Measurements from ENCODE around the gene SORT1. TPM values are rescaled to one million over a fixed set of nuclear protein-coding genes. Genes with fewer than 3 reads are reported as not detected.
A peak's percentile ranks its signal among the peaks of the same experiment; 100 is the strongest.

SORT1 gene
- total and polyA plus RNA-seq, 4 donors: 1.0 to 10.6 (median 3.4) TPM

DNA sequence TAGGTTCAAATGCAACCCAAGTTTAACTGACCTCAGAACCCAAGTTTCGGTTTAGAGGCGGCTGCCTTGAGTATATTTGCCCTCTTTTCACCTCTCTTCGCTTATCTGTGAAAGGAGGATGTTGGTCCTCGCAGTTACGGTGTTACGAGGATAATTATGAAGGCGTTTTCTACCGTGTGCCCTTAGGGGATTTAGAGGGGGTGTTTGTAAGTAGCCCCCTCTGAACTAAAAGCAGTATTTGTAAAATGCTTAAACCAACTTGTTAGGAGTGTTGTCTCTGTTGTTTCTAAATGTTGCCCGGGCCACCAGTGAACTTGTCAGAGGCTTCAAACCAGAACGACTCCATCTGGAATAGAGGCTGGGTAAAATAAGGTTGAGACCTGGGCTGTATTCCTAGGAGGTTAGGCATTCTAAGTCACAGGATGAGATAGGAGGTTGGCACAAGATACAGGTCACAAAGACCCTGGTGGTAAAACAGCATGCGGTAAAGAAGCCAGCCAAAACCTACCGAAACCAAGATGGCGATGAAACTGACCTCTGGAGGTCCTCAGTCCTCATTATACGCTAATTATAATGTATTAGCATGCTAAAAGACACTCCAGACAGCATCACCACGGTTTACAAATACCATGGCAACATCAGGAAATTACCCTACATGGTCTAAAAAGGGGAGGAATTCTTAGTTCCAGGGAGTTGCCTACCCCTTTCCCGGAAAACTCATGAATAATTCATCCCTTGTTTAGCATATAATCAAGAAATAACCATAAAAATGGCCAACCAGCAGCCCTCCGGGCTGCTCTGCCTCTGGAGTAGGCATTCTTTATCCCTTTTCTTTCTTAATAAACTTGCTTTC, 113.7 kb downstream of the SORT1 start:
- Histone ChIP-seq H3K9me3 (ENCODE audit: control insufficient read depth in 4 of 4, low read length in 3 of 4) (no peaks in the 10 kb centered on the region), H3K4me1 (ENCODE audit: control insufficient read depth in 4 of 4, insufficient read depth in 4 of 4, low read length in 3 of 4) (peaks cover 0 to 18% (median 10%) of the 10 kb centered on the region in 4 donors), H3K9ac (ENCODE audit: low read depth in 1 of 2, low read length in 2 of 2) (peak overlapping the region; percentile 3 to 83), H3K27me3 (ENCODE audit: control insufficient read depth in 4 of 4, insufficient read depth in 4 of 4, low read length in 3 of 4) (no peaks in the 10 kb centered on the region), H3K27ac (ENCODE audit: low read depth in 1 of 2, low read length in 2 of 2) (peak overlapping the region; percentile 67 to 88), H3K36me3 (ENCODE audit: control insufficient read depth in 4 of 4, insufficient read depth in 3 of 4, low read depth in 1 of 4, low read length in 3 of 4) (no peaks in the 10 kb centered on the region), H3K4me3 (ENCODE audit: low read depth in 1 of 3, low read length in 3 of 3) (peak overlapping the region; percentile 65 to 82 (median 65))
- DNase-seq (ENCODE audit: low spot score): no peak
- TF ChIP-seq FOXA1 (IDR thresholded peaks at IDR 0.05): no peak
- no peak for TF ChIP-seq NR2F2 (IDR thresholded peaks at IDR 0.05)
- TF ChIP-seq GABPA (IDR thresholded peaks at IDR 0.05 in 1 of 2, conservative IDR thresholded peaks at IDR 0.05 in 1 of 2): no peak
- no peak for TF ChIP-seq CTCF (IDR thresholded peaks at IDR 0.05; ENCODE audit: low read depth, low read length, missing input control)
- no peak for TF ChIP-seq HNF4A (conservative IDR thresholded peaks at IDR 0.05)
- TF ChIP-seq RXRA (IDR thresholded peaks at IDR 0.05): no peak
- TF ChIP-seq TAF1 (conservative IDR thresholded peaks at IDR 0.05): no peak
- TF ChIP-seq RAD21 (IDR thresholded peaks at IDR 0.05): no peak
- WGBS: 46% methylated on average over 17 of the region's 17 CpGs

DNA sequence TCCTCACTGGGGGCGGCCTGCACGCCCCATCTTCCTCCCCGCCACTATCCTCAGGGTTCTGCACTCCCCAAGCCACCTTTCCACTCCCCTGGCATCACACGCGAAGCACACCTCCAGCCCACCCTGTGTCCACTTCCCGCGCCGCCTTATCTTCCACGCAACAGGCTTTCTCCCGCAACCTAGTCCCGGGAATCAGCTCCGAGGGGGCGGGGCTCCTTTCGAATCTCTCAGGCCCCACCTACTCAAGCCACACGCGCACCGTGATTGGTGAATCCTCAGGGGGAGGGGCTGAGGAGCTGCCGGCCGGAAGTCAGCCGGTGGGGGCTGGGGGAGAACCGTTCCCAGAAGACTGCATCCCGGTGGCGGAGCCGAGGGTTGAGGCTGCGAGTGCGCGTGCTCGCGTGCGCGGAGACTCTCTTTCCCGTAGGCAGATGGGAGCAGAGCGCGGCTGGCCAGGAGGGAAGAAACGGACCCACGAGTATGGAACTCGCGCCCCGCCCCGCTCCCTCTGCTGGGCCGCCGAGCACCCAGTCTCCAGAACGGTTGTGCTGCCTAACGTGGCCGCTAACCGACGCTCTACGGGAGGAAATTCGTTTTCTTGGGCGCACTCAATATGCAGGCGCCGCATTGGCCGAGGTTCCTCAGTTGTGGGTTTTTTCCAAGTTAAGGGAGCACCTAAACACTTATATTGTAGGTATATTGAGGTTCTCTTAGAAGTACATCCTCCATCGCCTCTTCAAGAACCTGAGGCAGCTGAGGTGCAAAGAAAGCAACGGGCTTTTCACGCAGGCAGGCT, 114.6 kb downstream of the SORT1 start, which contains the start of gene PSRC1:
PSRC1 (minus strand) TSS at position 194 of the 796 bp plus-strand sequence.
- Histone ChIP-seq H3K27me3 (ENCODE audit: control insufficient read depth in 4 of 4, insufficient read depth in 4 of 4, low read length in 3 of 4) (no peaks in the 10 kb centered on the region), H3K27ac (ENCODE audit: low read depth in 1 of 2, low read length in 2 of 2) (peak within 1 kb of the TSS; percentile 67 to 88), H3K36me3 (ENCODE audit: control insufficient read depth in 4 of 4, insufficient read depth in 3 of 4, low read depth in 1 of 4, low read length in 3 of 4) (no peaks in the 10 kb centered on the region), H3K9me3 (ENCODE audit: control insufficient read depth in 4 of 4, low read length in 3 of 4) (no peaks in the 10 kb centered on the region), H3K4me3 (ENCODE audit: low read depth in 1 of 3, low read length in 3 of 3) (peak within 1 kb of the TSS; percentile 65 to 82 (median 65)), H3K4me1 (ENCODE audit: control insufficient read depth in 4 of 4, insufficient read depth in 4 of 4, low read length in 3 of 4) (peaks cover 0 to 20% (median 11%) of the 10 kb centered on the region in 4 donors), H3K9ac (ENCODE audit: low read depth in 1 of 2, low read length in 2 of 2) (peak within 1 kb of the TSS; percentile 3 to 83)
- TF ChIP-seq RAD21 (IDR thresholded peaks at IDR 0.05) (peak; percentile 18 to 71), GABPA (IDR thresholded peaks at IDR 0.05 in 1 of 2, conservative IDR thresholded peaks at IDR 0.05 in 1 of 2) (peak; percentile 69 to 91), NR2F2 (IDR thresholded peaks at IDR 0.05) (no peak), MAX (IDR thresholded peaks at IDR 0.05) (peak; percentile 46), SP1 (IDR thresholded peaks at IDR 0.05) (peak; percentile 71), FOXA2 (IDR thresholded peaks at IDR 0.05) (no peak), TAF1 (conservative IDR thresholded peaks at IDR 0.05) (no peak), FOXA1 (IDR thresholded peaks at IDR 0.05) (no peak), HNF4G (IDR thresholded peaks at IDR 0.05) (no peak), RXRA (IDR thresholded peaks at IDR 0.05) (peak; percentile 17 to 43), YY1 (IDR thresholded peaks at IDR 0.05) (peak; percentile 77), EGR1 (IDR thresholded peaks at IDR 0.05; ENCODE audit: low read depth in 2 of 2) (no peak), JUND (IDR thresholded peaks at IDR 0.05) (no peak), CTCF (IDR thresholded peaks at IDR 0.05; ENCODE audit: low read depth, low read length, missing input control) (peak; percentile 21), HNF4A (conservative IDR thresholded peaks at IDR 0.05) (peak; percentile 30 to 39)
- TF ChIP-seq, protein P1, sequence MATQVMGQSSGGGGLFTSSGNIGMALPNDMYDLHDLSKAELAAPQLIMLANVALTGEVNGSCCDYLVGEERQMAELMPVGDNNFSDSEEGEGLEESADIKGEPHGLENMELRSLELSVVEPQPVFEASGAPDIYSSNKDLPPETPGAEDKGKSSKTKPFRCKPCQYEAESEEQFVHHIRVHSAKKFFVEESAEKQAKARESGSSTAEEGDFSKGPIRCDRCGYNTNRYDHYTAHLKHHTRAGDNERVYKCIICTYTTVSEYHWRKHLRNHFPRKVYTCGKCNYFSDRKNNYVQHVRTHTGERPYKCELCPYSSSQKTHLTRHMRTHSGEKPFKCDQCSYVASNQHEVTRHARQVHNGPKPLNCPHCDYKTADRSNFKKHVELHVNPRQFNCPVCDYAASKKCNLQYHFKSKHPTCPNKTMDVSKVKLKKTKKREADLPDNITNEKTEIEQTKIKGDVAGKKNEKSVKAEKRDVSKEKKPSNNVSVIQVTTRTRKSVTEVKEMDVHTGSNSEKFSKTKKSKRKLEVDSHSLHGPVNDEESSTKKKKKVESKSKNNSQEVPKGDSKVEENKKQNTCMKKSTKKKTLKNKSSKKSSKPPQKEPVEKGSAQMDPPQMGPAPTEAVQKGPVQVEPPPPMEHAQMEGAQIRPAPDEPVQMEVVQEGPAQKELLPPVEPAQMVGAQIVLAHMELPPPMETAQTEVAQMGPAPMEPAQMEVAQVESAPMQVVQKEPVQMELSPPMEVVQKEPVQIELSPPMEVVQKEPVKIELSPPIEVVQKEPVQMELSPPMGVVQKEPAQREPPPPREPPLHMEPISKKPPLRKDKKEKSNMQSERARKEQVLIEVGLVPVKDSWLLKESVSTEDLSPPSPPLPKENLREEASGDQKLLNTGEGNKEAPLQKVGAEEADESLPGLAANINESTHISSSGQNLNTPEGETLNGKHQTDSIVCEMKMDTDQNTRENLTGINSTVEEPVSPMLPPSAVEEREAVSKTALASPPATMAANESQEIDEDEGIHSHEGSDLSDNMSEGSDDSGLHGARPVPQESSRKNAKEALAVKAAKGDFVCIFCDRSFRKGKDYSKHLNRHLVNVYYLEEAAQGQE (IDR thresholded peaks at IDR 0.05): no peak
- TF ChIP-seq, protein P2, sequence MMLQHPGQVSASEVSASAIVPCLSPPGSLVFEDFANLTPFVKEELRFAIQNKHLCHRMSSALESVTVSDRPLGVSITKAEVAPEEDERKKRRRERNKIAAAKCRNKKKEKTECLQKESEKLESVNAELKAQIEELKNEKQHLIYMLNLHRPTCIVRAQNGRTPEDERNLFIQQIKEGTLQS (IDR thresholded peaks at IDR 0.05): no peak
- TF ChIP-seq, protein P3, sequence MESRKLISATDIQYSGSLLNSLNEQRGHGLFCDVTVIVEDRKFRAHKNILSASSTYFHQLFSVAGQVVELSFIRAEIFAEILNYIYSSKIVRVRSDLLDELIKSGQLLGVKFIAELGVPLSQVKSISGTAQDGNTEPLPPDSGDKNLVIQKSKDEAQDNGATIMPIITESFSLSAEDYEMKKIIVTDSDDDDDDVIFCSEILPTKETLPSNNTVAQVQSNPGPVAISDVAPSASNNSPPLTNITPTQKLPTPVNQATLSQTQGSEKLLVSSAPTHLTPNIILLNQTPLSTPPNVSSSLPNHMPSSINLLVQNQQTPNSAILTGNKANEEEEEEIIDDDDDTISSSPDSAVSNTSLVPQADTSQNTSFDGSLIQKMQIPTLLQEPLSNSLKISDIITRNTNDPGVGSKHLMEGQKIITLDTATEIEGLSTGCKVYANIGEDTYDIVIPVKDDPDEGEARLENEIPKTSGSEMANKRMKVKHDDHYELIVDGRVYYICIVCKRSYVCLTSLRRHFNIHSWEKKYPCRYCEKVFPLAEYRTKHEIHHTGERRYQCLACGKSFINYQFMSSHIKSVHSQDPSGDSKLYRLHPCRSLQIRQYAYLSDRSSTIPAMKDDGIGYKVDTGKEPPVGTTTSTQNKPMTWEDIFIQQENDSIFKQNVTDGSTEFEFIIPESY (IDR thresholded peaks at IDR 0.05): peak; percentile 57
- under 1% methylated on average over 56 of the region's 56 CpGs for WGBS
- DNase-seq (ENCODE audit: low spot score): peak; percentile 96

Data from liver (tissue), 9 donors.